H1 (cell line): ENCODE measurements around the gene SCN2A.

Experiments used
- CTCF ChIP-seq, 3 experiments: IDR thresholded peaks; 1 replicate in 2 of 3; 2 replicates in 1 of 3; pipeline versions ENCODE4 v1.5.1 to v1.6.1; 2011; ENCODE audit warnings: low read length in 3 of 3, mild to moderate bottlenecking in 3 of 3, inconsistent platforms in 2 of 3, low read depth in 1 of 3, moderate library complexity in 1 of 3; ENCODE audit not compliant: insufficient read depth in 1 of 3; ENCODE audit errors: control extremely low read depth in 1 of 3
- MAFK ChIP-seq: IDR thresholded peaks from 2 replicates; pipeline ENCODE4 v1.6.1; 2012; ENCODE audit warnings: low read depth, mild to moderate bottlenecking, improper control_type of control experiment, low read length
- SP1 ChIP-seq: IDR thresholded peaks from 2 replicates; pipeline ENCODE4 v1.6.1; 2011; ENCODE audit warnings: low read depth, low read length
- SRF ChIP-seq: IDR thresholded peaks from 2 replicates; pipeline ENCODE4 v1.6.1; 2011; ENCODE audit warnings: mild to moderate bottlenecking, low read depth, low read length, moderate library complexity

- TF ChIP-seq SP1, result no peak
- TF ChIP-seq CTCF (IDR thresholded peaks at IDR 0.05; ENCODE audit: control extremely low read depth in 1 of 3, insufficient read depth in 1 of 3, low read depth in 1 of 3, low read length in 3 of 3), result no peak
- no peak for TF ChIP-seq SRF
- TF ChIP-seq MAFK, result no peak
These were observed 6.0 kb downstream of the SCN2A start for GRCh38 chr2:165245081-165245793.
